Body of pancreas (tissue), 4 donors: Measurements from ENCODE around the gene CACNA2D3.

Experiments
- CTCF ChIP-seq, 7 experiments: fragments of 450-650 bp in 4 of 7; fragments of 200-600 bp in 3 of 7; sonication (generic) in 3 of 7; IDR thresholded peaks; one replicate each; pipeline ENCODE4 v1.5.1; 2016 to 2019; ENCODE audit warnings: antibody characterized with exemption in 7 of 7
- POLR2A ChIP-seq, 3 donors: fragments of 450-650 bp; IDR thresholded peaks; one replicate each; pipeline ENCODE4 v1.6.1; 2016; ENCODE audit warnings: antibody characterized with exemption in 3 of 3, mild to moderate bottlenecking in 2 of 3

- TF ChIP-seq POLR2A (IDR thresholded peaks at IDR 0.05) (no peak), CTCF (IDR thresholded peaks at IDR 0.05) (no peak)
Observed at GRCh38 chr3:54177816-54178215, 55.5 kb downstream of the CACNA2D3 start.
